PC-9 (cell line): ENCODE measurements around the gene GDPD4.

Source experiments
- EZH2 ChIP-seq: fragments of 200-600 bp; sonication (generic); IDR thresholded peaks from 2 replicates; pipeline ENCODE4 v1.8.0; 2017; ENCODE audit warnings: antibody characterized with exemption, low read depth
- TF ChIP-seq, protein P1 (sequence below): fragments of 200-600 bp; sonication (generic); conservative IDR thresholded peaks from 2 replicates; pipeline ENCODE4 v1.6.1; 2017; ENCODE audit warnings: mixed run types, antibody characterized with exemption, mild to moderate bottlenecking, moderate library complexity

DNA sequence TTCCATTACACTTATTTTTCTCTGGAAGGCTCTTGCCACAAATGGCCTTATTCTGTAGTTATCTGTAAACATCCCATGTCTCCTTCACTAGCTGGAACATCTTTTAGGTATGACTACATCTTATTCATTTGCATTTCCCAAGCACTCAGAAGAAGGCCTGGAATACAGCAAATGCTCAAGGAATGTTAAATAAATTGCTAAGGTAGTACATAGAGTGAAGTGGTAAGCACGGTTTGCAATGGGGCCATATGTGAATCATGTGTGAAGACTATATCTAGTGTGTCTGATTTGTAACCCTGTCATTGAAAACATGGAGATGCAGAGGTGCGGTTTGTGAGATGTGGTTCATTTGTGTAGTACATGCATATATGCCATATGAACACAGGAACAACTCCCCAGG is 33.5 kb downstream of the GDPD4 start:
- TF ChIP-seq, protein P1, sequence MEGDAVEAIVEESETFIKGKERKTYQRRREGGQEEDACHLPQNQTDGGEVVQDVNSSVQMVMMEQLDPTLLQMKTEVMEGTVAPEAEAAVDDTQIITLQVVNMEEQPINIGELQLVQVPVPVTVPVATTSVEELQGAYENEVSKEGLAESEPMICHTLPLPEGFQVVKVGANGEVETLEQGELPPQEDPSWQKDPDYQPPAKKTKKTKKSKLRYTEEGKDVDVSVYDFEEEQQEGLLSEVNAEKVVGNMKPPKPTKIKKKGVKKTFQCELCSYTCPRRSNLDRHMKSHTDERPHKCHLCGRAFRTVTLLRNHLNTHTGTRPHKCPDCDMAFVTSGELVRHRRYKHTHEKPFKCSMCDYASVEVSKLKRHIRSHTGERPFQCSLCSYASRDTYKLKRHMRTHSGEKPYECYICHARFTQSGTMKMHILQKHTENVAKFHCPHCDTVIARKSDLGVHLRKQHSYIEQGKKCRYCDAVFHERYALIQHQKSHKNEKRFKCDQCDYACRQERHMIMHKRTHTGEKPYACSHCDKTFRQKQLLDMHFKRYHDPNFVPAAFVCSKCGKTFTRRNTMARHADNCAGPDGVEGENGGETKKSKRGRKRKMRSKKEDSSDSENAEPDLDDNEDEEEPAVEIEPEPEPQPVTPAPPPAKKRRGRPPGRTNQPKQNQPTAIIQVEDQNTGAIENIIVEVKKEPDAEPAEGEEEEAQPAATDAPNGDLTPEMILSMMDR, result no peak
- no peak for TF ChIP-seq EZH2
